HG03025 (cell line): ENCODE measurements around the gene ARHGAP27.

Experiments used
- ATAC-seq: cut with Tn5 transposase; IDR thresholded peaks from one replicate; pipeline ENCODE4 v1.9.1; 2021; ENCODE audit warnings: mild to moderate bottlenecking, moderate library complexity; ENCODE audit not compliant: unreplicated experiment, low FRiP score

The ARHGAP27 gene

DNA sequence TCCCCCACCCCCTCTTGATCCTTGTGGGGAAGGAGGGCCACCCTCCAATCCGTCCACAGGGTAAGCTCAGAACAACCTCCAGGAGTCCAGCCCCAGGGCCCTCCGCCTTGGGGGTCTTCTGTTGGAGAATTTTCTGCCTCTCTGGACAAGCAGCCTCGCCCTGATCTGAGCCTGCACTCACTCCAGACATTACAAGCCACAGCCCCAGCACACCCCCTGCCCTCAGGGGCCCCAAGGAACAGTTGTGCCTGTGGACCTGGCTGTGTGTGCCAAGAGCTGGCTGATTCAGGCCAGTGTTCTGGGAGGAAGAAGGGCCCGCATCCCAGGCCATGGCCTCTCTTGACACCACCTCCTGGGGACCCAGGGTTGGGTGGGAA is 477 bp upstream of the ARHGAP27 start:
- no peak for ATAC-seq

DNA sequence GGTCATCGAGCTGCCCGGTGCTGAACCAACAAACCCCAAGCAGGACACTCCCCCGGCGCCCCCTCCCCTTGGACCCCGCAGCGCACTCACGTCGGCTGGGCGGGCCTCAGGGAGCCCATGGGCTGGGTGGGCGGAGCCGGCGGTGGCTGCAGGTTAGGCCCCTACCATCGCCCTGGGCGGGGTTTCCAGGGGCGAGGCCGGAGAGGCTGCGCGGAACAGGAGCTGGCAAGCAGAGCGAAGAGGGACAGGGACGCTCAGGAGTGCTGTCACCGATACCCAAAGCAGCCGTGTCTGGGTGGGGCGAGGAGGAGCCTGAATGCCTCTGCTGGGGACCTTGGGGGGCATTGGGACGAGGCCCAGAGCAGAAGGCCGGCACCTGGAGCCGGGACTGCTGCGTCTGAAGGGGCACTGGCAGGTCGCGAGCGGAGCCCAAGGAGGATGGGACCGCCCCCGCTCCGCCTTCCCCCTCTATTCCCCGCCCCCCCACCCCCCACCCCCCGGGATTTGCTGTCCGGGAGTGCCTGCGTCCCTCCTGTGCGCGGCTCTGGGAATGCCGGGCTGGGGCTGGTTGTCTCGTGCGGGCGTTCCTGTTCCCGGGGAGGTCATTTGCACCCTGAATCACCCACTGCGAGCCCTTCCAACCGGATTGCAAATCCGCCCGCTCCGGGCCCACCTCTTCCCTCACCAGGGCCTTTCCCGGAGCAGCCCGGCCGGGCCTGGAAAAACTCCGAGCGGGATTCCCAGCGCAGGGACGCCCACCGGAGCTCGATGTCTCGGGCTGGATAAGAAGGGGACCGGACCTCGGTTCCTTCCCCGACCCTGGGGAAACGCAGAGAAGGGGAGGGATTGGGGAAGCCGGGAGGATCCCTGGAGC is 902 bp downstream of the ARHGAP27 start:
- ATAC-seq, result peak; percentile 46

- ATAC-seq, result no peak
Observed at GRCh38 chr17:45430738-45431530, 1.7 kb downstream of the ARHGAP27 start.

GRCh38 chr17:45430006-45430737 is 2.5 kb downstream of the ARHGAP27 start:
- no peak for ATAC-seq

DNA sequence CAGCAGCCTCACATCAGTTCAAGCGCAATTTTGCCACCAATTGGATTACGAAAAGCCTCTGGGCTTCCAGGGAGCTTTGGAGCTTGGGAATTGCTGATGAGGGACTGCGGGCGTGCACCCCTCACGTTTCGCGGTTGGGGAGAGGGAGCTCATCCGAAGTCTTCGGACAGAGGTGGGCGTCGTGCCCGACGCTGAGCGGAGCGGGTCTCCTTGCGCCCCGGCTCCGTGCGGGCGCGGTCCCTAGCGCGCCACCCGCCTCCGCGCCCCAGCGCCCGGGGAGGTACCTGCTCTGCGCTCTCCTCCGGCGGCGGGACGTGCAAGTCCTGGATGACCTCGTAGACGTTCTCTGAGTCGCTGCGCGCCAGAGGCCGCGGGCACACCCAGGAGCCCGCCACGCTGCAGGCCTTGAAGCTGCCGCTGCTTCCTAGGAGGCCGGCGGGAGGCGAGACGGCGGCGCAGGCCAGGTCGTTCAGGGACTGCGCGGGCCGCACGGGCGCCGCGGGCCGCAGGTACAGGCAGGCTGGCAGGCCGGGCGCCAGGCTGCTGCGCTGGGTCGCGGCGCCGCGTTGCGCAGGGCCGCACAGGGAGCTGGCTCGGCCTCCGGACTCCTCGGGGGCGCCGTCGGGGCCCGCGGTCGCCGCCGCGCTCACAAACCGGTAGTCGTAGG is 3.2 kb downstream of the ARHGAP27 start:
- no peak for ATAC-seq

- ATAC-seq, result no peak
Observed at GRCh38 chr17:45428931-45429338, 3.7 kb downstream of the ARHGAP27 start.

GRCh38 chr17:45428050-45428617 is 4.5 kb downstream of the ARHGAP27 start:
- no peak for ATAC-seq

GRCh38 chr17:45427181-45427835 is 5.4 kb downstream of the ARHGAP27 start:
- ATAC-seq, result no peak

GRCh38 chr17:45426561-45426960 is 6.1 kb downstream of the ARHGAP27 start:
- ATAC-seq, result no peak

DNA sequence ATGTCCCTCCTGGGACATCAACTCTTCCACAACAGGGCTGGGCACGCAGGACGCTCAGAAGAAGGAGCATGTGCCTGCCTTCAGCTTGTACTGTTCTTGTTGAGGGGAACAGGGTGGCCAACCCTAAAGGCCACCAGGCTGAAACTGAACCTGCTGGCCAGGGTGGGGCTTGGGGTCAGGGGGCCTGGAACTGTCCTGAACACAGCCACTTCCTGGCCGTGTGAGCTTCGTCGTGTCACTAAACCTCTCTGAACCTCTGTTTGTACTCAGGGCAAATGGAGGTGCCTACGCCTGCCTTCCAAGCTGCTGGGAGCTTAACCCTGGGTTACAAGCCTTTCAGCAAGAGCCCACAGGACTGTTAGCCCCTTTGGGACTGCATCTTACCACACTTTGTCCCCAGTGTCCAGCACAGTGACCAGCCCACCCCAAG is 6.7 kb downstream of the ARHGAP27 start:
- ATAC-seq, result no peak

DNA sequence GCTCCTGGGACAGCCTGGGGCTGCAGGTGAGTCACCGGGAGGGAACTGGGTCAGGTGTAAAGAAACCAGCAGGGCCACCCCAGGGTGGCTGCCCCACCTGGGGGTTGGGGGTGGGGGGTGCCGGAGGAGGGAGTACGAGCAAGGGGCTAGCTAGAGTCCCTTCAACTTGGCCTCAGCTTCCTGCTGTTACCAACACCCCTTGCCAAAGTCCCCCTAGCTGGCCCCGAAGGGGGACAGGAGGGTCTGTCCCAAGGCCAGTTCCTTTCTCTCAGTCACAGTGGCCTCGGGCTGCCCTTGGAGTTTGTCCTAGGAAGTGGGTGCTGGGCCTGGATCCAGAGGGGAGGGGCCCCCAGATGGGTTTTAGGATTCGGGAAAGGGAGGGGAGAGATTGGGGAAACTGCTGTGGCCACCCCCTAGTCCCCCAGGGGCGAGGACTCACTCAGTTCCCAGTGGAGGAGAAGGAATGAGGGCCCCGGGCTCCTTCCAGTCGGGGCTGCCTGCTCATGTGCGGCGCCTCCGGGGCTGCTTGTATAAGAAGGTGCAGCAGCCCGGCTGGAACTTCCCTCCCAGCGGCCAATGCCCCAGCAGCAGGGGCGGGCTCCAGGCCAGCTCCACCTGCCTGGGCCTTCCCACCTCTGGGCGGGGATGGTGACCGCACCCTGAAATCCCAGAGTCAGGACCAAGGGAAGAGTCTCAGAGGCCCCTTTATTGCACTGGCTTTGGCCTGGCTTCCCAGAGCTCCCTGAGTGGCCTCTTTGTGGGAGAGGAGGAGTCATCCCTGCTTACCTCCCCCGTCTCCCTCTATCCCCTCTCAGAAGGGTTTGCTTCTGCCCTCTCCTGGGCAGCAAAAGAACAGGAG is 7.3 kb downstream of the ARHGAP27 start:
- no peak for ATAC-seq

DNA sequence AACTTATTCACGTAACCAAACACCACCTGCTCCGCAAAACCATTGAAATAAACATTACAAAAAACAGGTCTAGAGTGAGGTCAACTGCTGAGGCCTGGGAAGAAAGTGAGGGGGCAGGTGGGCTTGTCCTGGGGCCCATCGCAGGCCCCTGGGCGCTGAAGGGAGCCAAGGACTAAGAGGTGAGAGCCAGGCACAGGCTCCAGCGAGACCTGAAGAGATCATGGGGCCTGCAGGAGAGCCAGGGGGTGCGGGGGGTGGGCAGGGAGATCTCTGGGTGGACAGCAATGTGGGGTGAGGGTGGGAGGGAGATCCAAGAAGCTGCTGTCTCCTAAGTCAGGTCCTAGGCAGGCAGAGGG is 7.9 kb downstream of the ARHGAP27 start:
- no peak for ATAC-seq

GRCh38 chr17:45423975-45424335 is 8.7 kb downstream of the ARHGAP27 start:
- ATAC-seq, result no peak

- ATAC-seq, result no peak
Observed at GRCh38 chr17:45423304-45423974, 9.2 kb downstream of the ARHGAP27 start.

DNA sequence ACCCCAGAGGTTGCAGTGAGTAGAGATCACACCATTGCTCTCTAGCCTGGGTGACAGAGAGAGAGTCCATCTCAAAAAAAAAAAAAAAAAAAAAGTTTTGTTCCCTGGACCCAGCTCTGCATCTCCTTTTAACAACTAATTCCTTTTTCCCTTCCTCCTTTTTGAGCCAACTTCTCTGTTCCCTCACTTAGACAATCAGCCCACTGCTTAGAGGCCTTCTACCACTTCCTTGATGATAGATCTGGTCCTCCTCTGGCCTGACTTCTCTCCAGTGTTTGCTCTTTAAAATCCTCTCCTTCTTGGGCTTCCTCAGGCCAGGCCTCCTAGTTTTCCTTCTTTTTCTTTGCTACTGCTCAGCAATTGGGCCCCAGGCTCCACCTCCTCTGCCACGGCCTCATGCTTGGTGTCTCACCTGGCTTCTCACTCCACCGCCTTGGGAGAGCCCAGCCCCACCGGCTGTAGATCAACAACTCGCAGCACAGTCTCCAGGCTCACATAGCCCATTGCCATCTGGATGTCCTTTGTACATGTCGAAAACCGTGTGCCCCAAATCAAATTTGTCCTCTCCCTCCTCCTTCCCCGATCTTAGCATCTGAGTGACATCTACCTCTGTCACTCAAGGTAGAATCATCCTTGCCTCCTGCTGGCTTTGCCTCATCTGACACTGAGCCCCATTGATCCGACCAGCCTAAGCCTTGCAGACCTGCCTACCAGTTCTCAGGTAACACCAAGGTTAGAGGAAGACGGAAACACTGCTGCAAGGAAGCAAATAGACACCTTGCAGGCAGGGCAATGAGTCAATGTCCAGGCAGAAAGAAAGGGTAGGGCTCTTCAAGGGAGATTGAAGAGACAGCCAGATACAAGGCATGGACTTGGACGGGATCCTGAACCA is 17.4 kb downstream of the ARHGAP27 start:
- ATAC-seq, result no peak

DNA sequence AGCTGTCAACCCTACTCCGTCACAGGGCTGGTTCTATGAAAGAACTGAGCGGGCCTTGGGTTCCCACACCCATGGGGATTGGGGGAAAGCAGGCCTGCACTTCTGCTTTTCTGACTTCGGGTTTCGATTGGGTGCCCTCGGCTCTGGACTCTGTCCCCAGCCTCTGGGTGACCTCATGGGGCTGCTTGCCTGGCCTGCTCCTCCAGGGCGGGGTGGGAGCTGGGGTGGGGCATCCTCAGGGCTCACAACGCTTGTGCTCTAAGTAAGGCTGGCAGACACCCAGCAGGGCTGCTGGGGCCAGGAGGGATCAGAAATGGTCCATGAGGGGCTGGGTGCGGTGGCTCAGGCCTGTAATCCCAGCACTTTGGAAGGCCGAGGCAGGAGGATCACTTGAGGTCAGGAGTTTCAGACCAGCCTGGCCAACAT is 19.2 kb downstream of the ARHGAP27 start:
- no peak for ATAC-seq

DNA sequence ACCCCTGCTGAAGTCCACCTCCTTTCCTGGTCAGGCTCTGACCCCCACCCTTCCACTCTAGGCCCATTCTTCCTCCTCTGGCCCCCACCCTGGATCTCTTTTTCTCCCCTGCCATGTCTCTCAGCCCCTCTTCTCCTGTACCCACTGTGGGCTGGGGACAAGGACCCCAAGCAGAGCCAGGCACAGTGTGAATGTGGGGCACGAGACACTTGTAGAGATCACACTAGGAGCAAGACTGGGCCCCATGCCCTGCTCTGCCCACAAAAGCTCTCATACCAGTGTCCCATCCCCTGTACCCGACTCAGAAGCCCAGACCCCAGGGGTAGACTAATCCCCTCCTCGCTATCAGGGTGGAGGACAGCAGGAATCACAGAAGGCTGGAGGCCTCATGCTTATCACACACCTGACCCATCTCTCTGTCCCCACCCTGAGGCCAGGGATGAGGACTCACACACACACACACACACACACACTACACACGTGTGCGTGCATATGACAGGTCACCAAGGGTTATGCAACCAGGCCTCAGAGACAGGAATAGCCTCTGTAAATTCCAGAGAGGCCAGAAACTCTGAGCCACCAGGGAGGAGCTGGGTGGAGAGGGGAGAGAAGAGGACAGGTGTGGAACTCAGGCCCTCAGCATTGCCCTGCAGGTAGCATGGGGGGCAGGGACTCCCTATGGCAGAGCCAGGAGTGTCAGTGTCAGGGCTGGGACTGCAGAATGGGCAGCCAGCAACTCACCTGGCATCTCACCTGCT is 21.1 kb downstream of the ARHGAP27 start:
- no peak for ATAC-seq
